NCI-H748 treated with DMSO at 0.1 percent for 48 hours (cell line): Measurements from ENCODE around the gene DHRS9.
"Not testable (repeated sequence)": the region's sequence is repeated elsewhere in the genome, so short reads cannot be mapped to it uniquely, and the experiment has no call there.

Experiments used
- DNase-seq: peaks from one replicate; lab custom pipeline; 2025; lab: John Stamatoyannopoulos, UW

The DHRS9 gene

DNA sequence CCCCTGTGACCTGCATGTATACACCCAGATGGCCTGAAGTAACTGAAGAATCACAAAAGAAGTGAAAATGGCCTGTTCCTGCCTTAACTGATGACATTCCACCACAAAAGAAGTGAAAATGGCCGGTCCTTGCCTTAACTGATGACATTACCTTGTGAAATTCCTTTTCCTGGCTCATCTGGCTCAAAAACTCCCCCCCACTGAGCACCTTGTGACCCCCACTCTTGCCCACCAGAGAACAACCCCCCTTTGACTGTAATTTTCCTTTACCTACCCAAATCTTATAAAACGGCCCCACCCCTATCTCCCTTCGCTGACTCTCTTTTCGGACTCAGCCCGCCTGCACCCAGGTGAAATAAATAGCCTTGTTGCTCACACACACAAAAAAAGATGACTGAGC is 67.1 kb downstream of the DHRS9 start:
- not testable (repeated sequence) for DNase-seq

GRCh38 chr2:169136885-169137534 is 67.6 kb downstream of the DHRS9 start:
- DNase-seq = no peak

- DNase-seq = no peak
Measured at GRCh38 chr2:169137924-169138323, 68.6 kb downstream of the DHRS9 start.

DNA sequence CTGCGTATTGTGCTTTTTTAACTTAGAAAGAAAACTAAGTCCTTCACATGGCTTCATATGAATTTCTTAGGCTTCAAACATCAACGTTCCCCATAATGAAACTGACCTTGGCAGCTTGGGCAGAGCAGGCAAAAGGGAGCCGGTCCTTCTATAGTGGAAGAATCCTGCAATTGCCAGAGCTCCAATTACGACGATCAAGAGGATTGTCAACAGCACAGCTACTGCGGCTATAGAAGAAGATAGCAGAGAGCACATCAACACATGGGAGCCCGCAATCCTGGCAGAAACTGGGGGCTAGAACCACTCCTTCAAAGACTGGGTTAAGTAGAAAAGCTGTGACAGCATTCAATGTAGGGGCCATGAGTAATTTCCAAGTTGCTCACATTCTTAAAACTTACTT is 69.8 kb downstream of the DHRS9 start:
- no peak for DNase-seq

DNA sequence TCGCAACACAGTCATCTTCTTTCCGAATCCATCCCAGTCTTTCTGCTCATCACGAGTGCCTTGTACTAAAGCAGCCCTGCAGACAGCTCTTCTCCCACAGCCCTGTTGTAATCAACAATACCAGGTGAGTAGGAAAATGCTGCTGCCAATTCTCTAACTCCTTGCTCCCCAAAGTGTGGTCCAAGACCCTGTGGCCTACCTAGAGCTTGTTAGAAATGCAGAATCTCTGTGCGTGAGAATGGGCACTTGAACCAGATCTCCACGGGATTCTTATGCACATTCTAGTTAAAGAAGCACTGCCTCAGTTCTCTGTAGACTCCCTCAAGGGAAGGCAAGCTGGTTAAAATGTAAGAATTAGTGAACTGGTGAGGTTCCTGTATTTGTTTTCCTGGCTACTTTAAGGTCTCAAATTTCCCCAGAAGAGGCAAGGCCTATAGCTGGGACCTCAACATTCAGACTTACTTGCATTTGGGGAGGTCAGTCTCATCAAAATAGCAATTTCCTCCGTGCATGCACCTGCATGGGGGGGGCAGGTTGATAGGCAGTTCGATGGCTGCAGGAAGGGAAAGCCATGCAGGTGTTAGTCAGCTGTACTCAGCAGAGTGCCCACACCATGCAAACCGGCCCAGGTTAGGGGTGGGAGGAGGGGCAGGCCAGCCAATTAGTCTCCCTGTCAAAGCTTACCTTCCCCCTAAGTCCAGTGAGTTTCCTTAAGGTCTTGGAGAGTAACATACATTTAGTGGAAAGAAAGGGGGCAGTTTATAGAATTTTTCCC is 70.8 kb downstream of the DHRS9 start:
- no peak for DNase-seq

DNA sequence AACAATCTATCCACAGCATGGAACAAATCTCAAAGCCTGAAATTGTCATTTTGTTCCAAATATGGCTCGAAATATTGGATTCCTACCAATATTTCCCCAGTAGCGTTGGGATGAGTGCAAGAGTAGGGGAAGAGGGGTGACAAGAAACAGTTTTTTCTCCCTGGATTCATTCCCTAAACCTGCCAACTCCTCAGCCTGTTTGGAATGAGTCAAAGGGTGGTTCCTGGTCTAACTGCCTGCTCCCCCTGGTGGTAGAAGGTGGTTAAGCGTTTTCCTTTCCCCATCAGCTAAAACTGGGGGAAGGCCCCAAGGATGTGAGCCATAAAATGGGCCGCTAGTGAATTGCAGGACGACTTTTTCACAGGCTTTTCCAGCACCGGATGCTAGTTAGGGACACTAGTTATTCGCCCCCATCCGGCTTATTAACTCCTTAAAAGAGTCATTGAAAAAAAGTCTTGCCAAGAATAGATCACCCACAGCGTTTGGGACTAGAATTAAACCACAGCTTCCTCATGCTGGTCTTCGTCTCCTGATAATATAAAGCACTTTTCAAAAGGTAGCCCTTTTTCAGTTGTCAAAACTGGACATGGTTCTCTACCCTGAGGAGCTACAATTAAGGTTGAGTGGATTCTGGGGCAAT is 72.5 kb downstream of the DHRS9 start:
- DNase-seq = no peak

- DNase-seq = no peak
Measured at GRCh38 chr2:169143998-169144397, 74.6 kb downstream of the DHRS9 start.
